C4-2B (cell line): Measurements from ENCODE around the gene PRR5.

Experiments used
- H3K27ac ChIP-seq: fragments of 450-650 bp; 2 replicates; pipeline ENCODE4 v1.5.1; 2017
- CTCF ChIP-seq: fragments of 450-650 bp; conservative IDR thresholded peaks from 2 replicates; pipeline ENCODE4 v1.5.1; 2017; ENCODE audit warnings: mild to moderate bottlenecking
- ZFX ChIP-seq: fragments of 450-650 bp; IDR thresholded peaks from 2 replicates; pipeline ENCODE4 v1.6.1; 2017

The PRR5 gene

GRCh38 chr22:44663256-44663999, 38.6 kb upstream of the PRR5 start:
- peak overlapping the region; percentile 22 for H3K27ac ChIP-seq

GRCh38 chr22:44664149-44664548, 37.9 kb upstream of the PRR5 start:
- H3K27ac ChIP-seq: peak overlapping the region; percentile 22
- TF ChIP-seq CTCF (no peak), ZFX (no peak)

More at GRCh38 chr22:44663256-44663999, 38.6 kb upstream of the PRR5 start:
- TF ChIP-seq CTCF (no peak), ZFX (no peak)

GRCh38 chr22:44665115-44665514, 36.9 kb upstream of the PRR5 start:
- TF ChIP-seq CTCF (no peak), ZFX (no peak)
- H3K27ac ChIP-seq: peak overlapping the region; percentile 94

- TF ChIP-seq CTCF (no peak), ZFX (no peak)
- peak overlapping the region; percentile 94 for H3K27ac ChIP-seq
Observed at GRCh38 chr22:44666207-44666585, 35.8 kb upstream of the PRR5 start.

- H3K27ac ChIP-seq: peak overlapping the region; percentile 94
- no peak for TF ChIP-seq CTCF
- TF ChIP-seq ZFX: no peak
Observed at GRCh38 chr22:44667276-44667675, 34.7 kb upstream of the PRR5 start.

- peak overlapping the region; percentile 94 for H3K27ac ChIP-seq
Observed at GRCh38 chr22:44667829-44668189, 34.2 kb upstream of the PRR5 start.

More at GRCh38 chr22:44667829-44668189, 34.2 kb upstream of the PRR5 start:
- no peak for TF ChIP-seq ZFX
- TF ChIP-seq CTCF: no peak
